GM19372 (cell line): ENCODE results near the gene CYP4A11.
"Not testable (repeated sequence)": the region's sequence is repeated elsewhere in the genome, so short reads cannot be mapped to it uniquely, and the experiment has no call there.

Experiments
- ATAC-seq: cut with Tn5 transposase; IDR thresholded peaks from one replicate; pipeline ENCODE4 v1.9.1; 2021; ENCODE audit warnings: mild to moderate bottlenecking, low read depth, moderate library complexity; ENCODE audit not compliant: unreplicated experiment

Gene CYP4A11, protein sequence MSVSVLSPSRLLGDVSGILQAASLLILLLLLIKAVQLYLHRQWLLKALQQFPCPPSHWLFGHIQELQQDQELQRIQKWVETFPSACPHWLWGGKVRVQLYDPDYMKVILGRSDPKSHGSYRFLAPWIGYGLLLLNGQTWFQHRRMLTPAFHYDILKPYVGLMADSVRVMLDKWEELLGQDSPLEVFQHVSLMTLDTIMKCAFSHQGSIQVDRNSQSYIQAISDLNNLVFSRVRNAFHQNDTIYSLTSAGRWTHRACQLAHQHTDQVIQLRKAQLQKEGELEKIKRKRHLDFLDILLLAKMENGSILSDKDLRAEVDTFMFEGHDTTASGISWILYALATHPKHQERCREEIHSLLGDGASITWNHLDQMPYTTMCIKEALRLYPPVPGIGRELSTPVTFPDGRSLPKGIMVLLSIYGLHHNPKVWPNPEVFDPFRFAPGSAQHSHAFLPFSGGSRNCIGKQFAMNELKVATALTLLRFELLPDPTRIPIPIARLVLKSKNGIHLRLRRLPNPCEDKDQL

GRCh38 chr1:46941135-46941694 is at the start of gene CYP4A11:
Gene CYP4A11, minus strand, starts transcription at chr1:46941476. Its CDS starts 43 bp downstream, at chr1:46941433.
- ATAC-seq, result no peak

DNA sequence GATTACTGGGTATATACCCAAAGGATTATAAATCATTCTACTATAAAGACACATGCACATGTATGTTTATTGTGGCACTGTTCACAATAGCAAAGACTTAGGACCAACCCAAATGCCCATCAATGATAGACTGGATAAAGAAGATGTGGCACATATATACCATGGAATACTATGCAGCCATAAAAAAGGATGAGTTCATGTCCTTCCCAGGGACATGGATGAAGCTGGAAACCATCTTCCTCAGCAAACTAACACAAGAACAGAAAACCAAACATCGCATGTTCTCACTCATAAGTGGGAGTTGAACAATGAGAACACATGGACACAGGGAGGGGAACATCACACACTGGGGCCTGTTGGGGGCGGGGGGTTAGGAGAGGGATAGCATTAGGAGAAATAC is 49.3 kb upstream of the CYP4A11 start:
- ATAC-seq, result not testable (repeated sequence)

DNA sequence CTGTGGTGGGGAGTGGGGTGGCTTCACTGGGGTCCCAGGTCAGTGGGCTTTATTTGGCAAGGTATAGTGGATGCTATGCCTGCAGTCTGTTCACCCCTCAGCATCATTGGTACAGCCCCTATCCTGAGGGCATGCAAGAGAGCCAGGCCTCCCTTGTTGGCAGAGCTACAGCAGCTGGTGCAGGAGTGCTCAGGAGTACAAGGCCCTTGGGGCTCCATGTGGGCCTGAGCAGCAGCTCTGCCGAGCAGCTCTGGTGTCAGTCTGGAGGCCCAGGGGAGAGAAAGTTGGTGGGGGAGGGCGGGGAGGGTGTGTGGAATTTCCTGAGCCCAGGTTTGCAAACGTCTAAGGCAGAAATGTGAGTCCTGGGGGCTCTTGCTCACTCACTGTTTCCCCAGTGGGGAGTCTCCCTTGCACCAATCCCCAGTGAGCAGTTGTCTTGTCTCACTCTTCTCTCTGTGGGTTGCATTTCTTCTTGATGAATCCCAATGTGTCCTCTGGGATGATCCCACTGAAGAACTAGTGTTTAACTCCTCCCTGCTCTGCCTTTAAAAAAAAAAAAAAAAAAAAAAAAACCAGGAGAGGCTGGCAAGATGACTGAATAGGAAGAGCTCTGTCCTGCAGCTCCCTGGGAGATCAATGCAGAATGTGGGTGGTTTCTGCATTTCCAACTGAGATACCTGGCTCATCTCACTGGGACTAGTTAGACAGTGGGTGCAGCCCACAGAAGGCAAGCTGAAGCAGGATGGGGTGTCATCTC is 42.7 kb upstream of the CYP4A11 start:
- ATAC-seq, result no peak

- ATAC-seq, result no peak
These were observed 42.0 kb upstream of the CYP4A11 start for GRCh38 chr1:46983166-46983829.

DNA sequence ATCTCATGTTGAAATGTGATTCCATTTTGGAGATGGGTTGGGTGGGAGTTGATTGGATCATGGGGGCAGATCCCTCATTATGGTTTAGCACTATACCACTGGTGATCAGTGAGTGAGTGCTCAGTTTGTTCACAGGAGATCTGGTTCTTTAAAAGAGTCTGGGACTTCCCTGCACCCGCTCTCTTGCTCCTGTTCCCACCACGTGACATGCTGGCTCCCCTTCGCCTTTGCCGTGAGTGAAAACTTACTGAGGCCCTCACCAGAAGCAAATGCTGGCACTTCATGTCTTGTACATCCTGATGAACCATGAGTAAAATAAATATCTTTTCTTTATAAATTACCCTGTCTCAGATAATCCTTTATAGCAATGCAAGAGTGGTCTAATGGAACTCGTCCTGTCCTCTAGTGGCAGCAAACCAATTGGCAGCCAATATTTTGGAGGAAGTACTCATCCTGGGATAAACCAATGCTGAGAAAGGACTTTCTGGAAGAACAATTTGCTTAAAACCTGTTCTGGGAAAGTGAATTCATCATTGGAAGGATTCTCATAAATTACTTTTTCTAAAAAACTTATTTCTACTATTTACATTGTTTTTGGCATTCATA is 27.8 kb upstream of the CYP4A11 start:
- ATAC-seq, result no peak

GRCh38 chr1:46962272-46962671 is 21.0 kb upstream of the CYP4A11 start:
- ATAC-seq, result not testable (repeated sequence)

- ATAC-seq, result no peak
These were observed 19.9 kb upstream of the CYP4A11 start for GRCh38 chr1:46961066-46961758.

GRCh38 chr1:46960250-46960649 is 19.0 kb upstream of the CYP4A11 start:
- ATAC-seq, result no peak

DNA sequence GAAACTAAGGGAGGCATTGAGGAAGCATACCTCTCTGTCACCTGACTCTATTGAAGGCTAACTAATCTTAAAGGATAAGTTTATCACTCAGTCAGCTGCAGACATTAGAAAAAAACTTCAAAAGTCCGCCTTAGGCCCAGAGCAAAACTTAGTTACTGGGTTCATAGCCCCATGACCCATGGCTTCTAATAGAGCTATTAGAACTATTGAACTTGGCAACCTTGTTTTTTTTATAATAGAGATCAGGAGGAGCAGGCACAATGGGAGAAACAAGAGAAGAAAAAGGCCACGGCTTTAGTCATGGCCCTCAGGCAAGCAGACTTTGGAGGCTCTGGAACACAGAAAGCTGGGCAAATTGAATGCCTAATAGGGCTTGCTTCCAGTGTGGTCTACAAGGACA is 13.8 kb upstream of the CYP4A11 start:
- ATAC-seq, result not testable (repeated sequence)

DNA sequence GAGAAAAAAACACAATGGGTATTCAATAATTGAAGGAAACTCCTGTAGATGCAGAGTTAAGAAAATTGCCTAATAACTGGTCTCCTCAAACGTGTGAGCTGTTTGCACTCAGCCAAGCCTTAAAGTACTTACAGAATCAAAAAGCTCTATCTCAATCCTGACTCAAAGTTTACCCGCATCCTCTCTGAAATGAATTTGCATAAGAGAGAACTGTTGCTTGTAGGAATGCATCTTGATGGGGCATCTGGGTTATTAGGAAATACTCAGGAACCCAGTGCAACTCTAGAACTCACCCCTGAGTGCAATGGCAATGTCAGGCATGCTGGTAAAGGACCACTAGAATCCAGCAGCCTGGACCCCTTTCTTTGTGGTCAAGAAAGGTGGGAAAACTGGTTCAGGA is 12.6 kb upstream of the CYP4A11 start:
- not testable (repeated sequence) for ATAC-seq

GRCh38 chr1:46949417-46949666 is 8.1 kb upstream of the CYP4A11 start:
- not testable (repeated sequence) for ATAC-seq

DNA sequence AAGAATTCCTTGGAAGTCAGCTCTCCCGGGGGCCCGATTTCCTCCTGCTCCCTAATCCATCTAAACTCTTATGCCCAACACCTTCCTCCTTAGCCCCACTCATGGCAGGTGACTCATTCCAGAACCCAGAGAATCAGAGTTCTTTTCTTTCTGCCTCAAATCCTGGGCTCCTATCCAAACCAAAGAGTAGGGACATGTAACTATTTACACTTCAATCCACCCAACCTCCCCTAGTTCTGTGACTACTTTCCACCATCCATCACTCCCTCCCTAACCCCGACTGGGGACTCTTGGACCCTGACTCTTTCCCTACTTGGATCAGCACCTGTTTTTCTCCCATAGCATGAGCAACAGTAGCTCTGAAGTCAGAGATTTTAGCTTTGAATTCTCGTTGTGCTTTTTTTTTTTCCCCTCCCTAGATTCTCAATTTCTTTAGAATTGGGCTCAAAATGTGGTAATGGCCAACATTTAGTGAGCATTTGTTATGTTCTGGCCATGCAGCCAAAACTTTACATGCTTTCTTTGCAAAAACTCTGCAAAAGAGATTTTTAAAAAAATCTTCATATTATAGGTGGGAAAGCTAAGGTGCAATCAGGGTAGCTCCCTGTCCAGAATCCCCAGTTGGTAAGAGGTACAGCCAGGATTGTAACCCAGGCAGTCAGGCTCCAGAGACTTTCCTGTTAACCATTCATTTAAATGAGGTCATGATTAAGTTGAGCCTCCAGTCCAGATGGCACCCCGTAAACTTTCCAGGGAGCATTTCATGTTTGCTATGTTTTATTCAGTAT is 7.5 kb upstream of the CYP4A11 start:
- ATAC-seq, result no peak

DNA sequence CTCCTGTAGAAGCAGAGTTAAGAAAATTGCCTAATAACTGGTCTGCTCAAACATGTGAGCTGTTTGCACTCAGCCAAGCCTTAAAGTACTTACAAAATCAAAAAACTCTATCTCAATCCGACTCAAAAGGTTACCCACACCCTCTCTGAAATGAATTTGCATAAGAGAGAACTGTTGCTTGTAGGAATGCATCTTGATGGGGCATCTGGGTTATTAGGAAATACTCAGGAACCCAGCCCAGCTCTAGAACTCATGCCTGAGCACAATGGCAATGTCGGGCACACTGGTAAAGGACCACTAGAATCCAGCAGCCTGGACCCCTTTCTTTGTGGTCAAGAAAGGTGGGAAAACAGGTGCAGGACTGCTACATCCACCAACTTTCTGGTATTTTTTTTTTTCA is 6.4 kb upstream of the CYP4A11 start:
- not testable (repeated sequence) for ATAC-seq

GRCh38 chr1:46942086-46942485 is 810 bp upstream of the CYP4A11 start:
- ATAC-seq, result no peak

GRCh38 chr1:46940307-46940706 is 969 bp downstream of the CYP4A11 start:
- no peak for ATAC-seq

DNA sequence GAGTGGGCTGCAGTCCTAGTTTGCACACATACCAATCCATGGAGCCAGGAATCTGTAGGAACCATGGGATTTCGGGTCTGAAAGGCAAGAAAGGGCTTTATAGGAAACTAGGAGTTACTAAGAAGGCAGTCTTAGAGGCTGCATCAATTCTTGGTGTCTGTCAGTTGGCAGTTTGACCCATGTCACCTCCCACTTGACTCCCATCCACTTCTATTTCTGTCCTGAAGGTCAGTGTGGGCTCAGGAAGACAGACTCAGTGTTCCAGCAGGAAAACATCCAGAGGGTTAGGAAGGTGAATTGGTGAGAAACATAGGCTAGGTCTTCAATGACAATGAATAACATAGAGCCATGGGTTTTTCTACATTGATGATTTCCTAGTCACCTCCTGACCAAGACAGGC is 4.0 kb downstream of the CYP4A11 start:
- no peak for ATAC-seq

GRCh38 chr1:46936788-46937187 is 4.5 kb downstream of the CYP4A11 start:
- no peak for ATAC-seq

GRCh38 chr1:46934852-46935251 is 6.4 kb downstream of the CYP4A11 start:
- not testable (repeated sequence) for ATAC-seq

GRCh38 chr1:46932020-46932419 is 9.3 kb downstream of the CYP4A11 start:
- ATAC-seq, result not testable (repeated sequence)
